ENCODE measurements around the gene CYBC1.
"Not testable (repeated sequence)": the region's sequence is repeated elsewhere in the genome, so short reads cannot be mapped to it uniquely, and the experiment has no call there.

CYBC1 gene

DNA sequence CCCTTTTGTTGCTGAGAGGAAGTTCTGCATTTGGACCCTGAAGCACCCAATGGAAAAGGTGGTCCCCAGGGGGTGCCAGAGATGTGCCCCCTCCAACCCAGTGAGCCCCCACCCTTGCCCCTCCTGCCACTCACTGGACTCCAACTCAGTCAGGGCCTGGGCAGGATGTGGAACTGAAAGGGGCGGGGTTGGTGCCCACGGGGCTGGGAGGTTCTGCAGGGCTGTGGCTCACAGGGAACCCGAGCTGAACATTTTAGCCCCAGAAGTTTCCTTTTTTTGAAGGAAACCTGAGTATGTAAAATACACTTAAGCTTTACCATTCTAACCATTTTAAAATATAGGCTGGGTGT lies 16.4 kb downstream of the CYBC1 start:
- DNase-seq (ENCODE audit: low read depth): no peak

DNA sequence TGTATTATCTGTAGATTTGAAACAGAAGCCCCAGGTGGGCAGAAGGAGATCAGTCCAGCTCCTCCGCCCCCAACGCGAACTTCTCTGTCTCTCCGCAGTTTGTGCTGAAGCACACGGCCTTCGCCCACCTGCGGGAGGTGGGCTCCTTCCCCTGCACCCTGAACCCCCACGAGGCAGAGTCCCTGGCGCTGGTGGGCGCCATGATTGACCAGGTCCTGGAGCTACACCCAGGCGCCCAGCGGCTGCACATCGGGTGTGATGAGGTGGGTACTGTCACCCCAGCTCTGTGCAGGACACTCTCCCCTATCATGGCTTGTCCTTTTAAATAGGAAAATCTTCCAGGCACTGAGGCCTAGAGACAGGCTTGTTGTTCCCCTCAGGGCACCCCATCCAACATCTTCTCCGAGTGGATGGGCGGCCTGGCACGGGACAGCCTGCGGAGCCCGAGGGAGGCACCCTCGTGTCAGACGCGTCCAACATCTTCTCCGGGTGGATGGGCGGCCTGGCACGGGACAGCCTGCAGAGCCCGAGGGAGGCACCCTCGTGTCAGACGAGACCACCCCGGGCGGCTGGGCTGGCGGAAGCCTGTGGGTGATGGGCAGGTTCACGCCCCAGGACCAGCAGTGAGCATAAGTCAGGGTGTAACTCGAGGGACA lies 16.9 kb downstream of the CYBC1 start:
- no peak for DNase-seq (ENCODE audit: low read depth)

DNA sequence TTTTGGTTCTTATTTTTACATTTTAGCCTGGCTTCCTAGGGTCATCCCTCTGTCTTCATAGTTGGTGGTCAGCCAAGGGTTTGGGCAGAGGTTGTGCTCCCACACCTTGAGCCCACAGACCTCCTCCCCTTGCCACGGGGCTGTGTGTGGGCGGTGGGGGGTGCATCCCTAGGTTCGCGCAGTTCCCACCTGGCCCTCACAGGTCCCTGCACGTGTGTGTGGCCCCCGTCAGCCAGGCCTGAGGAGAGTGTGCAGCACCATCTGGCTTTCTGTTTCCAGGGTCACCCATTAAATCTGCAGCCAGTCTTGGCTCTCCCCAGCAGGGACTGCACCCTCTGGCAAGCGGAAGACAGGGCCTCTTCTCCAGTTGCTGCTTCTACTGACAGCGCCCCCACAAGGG lies 18.5 kb downstream of the CYBC1 start:
- no peak for DNase-seq (ENCODE audit: low read depth)

DNA sequence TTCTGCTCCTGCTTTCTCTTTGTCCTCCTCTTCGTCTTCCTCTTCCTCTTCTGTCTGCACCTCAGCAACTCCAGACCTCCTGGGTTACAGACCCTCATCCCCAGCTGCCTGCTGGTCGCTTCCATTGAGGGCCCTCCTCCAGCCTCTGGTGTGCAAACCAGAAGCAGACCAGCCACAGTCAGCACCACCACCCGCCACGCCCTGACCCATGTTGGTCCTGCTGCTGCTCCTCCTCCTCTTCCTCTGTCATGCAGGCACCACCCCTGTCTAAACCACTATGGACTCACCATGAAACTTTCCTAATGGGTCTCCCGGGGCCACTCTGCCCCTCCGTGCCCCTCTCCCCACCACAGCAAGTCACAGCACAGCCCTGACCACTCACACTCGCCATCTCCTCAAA lies 20.7 kb downstream of the CYBC1 start:
- DNase-seq (ENCODE audit: low read depth): no peak

GRCh38 chr17:82428546-82428945 lies 22.0 kb downstream of the CYBC1 start:
- no peak for DNase-seq (ENCODE audit: low read depth)

DNA sequence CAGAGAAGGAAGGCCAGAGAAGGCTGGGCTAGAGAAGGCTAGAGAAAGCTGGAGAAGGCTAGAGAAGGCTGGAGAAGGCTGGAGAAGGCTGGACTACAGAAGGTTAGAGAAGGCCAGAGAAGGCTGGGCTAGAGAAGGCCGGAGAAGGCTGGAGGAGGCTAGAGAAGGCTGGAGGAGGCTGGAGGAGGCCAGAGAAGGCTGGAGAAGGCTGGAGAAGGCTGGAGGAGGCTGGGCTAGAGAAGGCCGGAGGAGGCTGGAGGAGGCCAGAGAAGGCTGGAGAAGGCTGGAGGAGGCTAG lies 25.7 kb downstream of the CYBC1 start:
- DNase-seq (ENCODE audit: low read depth): no peak

- DNase-seq (ENCODE audit: low read depth): peak; percentile 16
These were observed 26.3 kb downstream of the CYBC1 start for GRCh38 chr17:82424001-82424862.

DNA sequence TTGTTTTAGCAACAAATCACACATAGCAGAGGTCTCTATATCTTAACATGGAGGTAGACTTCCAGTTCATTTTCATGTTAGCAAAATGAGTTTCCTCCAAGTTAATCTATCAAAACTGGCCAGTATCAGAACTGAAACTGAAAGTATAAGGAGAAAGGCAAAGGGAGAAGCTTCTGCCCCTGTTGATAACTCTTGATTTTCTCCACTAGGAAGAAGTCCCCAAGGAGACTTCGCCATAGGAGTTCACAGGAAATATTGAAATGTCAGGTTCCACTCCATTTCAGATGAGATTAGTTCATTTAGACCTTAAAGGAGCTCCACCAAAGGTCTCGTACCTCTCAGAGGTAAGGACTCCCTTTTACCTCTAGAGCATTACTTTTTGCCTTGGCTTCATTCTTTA lies 31.0 kb downstream of the CYBC1 start:
- no peak for DNase-seq (ENCODE audit: low read depth)

- peak; percentile 81 for DNase-seq (ENCODE audit: low read depth)
These were observed 32.3 kb downstream of the CYBC1 start, which contains the start of the genes HEXD and OGFOD3 for GRCh38 chr17:82418001-82418986. TSS of gene HEXD (plus strand) at chr17:82418347. CDS start at chr17:82419800, 1,453 bp downstream. TSS of gene OGFOD3 (minus strand) at chr17:82418586. CDS start at chr17:82418485, 101 bp downstream.

DNA sequence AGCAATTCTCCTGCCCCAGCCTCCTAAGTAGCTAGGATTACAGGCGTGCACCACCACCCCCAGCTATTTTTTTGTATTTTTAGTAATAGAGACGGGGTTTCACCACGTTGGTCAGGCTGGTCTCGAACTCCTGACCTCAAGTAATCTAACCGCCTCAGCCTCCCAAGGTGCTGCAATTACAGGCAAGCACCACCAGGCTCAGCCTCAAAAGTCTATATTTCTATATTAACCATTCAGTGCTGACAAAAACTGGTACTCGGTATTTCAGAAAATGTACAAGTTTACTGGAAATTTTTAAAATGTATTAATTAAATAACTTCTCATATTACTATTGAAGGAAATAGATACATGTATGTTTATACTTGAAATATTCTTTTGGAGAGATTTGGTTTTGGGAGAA lies 33.8 kb downstream of the CYBC1 start:
- no peak for DNase-seq (ENCODE audit: low read depth)

- no peak for DNase-seq (ENCODE audit: low read depth)
These were observed 34.3 kb downstream of the CYBC1 start for GRCh38 chr17:82416264-82416663.

DNA sequence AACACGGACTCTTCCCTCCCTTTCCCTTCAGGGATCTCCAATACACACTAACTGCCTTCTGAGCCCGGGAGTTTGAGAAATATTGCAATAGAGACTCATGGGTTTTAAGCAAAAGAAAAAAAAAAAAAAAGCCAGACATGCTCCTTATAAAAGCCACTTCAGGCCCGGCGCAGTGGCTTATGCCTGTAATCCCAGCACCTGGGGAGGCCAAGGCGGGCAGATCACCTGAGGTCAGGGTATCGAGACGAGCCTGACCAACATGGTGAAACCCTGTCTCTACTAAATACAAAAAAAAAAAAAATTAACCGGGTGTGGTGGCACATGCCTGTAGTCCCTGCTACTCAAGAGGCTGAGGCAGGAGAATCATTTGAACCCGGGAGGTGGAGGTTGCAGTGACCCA lies 34.8 kb downstream of the CYBC1 start:
- no peak for DNase-seq (ENCODE audit: low read depth)

DNA sequence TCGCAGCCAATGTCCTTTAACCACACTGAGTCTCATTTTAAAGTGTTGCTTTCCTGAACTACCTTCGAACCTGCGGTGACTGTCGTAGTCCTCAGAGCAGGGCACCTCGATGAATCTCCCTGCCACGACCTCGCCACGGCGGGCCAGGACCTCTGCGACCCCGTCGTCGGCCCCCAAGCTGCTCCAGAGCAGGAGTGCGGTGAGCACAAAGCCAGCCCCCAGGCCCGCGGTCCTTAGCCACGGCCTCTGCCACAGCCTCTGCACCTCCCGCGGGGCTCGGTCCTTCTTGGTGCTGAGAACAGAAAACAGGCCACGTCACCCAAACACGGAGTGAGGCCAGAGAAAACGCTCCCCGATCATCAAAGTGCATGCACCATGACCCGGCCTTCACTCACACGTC lies 35.2 kb downstream of the CYBC1 start:
- no peak for DNase-seq (ENCODE audit: low read depth)

DNA sequence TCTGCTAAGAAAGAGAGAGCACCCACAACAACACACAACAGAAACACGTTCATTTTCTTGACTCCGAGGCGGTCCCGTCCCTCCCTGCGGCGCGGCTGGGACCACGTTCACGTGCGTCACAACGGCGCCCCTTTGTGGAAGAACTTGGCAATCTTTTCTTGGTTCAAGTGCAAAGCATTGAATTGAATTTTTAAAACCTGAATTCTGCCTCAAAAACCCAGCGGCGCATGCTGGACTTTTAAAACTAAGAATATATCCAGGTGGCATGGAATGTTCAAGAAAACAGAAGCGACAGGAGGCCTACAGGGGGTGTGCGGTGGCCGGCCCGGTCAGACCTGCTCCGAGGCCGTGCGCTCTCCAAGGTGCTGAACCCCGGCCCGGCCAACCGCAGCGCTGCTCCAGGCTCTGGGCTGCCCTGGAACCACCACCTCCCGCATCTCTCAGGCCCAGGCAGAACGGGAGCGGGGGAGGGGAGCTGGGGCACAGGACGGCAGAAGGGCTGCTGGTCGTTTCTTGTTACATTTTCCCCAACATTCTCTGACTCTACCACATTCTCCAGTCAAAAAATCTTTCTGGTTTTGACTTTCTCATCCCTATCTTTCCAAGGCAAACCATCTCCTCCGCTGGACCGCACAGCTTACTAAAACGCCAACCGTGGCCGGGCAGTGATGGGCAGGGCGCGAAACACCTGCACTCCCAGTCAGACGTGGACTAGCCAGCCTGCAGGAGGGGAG lies 35.8 kb downstream of the CYBC1 start:
- DNase-seq (ENCODE audit: low read depth): peak; percentile 46

- DNase-seq (ENCODE audit: low read depth): no peak
These were observed 37.7 kb downstream of the CYBC1 start for GRCh38 chr17:82412535-82413520.

DNA sequence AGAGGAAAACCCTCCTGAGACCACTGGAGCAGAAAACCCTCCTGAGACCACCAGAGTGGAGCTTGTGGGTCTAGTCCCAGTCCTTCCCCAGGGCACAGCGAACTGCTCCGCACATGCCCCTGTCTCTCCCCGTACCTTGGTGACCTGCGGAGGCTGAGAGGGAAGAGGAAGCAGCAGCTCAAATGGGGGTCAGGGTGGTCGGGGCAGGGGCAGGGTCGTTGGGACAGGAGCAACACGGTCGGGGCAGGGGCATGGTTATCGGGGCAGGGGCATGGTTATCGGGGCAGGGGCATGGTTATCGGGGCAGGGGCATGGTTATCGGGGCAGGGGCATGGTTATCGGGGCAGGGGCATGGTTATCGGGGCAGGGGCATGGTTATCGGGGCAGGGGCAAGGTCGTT lies 38.5 kb downstream of the CYBC1 start:
- DNase-seq (ENCODE audit: low read depth): not testable (repeated sequence)

- DNase-seq (ENCODE audit: low read depth): no peak
These were observed 39.0 kb downstream of the CYBC1 start for GRCh38 chr17:82411396-82412053.

DNA sequence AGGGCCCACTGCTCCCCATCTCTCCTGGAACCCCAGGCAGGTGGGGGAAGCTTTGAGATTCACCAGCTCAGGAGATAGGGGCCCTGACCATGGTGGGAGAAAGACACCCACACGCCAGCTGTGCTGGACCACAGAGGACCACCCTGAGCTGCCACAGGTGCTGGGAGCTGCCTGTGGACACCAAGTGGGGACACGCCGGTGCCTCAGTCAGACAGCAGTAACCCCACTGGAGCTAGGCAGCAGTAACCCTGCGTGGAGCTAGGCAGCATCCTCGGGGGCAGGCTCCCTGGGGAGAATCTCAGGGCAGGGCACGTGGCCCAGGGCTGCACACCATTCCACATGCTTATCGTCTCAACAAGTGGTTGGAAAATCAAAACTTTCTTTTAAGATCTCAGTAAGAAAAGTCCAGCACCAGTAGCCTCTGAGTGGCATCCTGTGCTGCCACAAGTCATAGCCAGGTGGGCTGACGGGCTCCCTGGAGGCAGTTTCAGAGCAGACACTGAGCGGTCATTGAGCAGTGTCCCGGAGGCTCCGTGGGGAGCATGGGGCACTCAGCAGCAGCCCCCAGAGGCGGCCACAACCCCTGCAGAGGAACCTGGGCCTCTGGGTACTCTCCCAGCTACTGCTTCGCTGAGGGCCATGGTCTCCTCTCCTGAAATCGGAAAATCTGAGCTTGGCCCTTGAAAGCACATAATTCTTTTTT lies 40.4 kb downstream of the CYBC1 start:
- no peak for DNase-seq (ENCODE audit: low read depth)

DNA sequence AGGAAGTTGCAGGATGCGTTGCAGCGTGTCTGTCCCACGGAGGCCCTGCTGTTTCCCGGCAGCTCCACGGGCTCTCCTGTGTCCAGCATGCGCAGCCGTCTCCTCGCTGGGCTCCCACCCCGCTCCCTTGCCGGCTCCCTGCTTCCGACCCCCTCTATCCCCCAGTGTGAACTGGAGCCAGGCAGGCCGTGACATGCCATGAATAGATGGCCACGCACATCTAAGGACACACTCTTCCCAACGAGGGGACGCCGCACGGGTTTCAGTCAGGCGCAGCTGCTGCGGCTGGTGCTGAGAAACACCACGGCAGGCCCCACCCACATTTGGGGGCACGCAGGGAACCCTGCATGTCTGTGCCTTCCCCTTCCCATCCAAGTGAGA lies 41.6 kb downstream of the CYBC1 start:
- no peak for DNase-seq (ENCODE audit: low read depth)

All from activated T-helper 1 cell treated with Interleukin-2 at 50 U/mL for 16 hours (primary cell).